GM12872 (cell line): ENCODE results near the gene KRTAP10-6.

Experiments used
- TF ChIP-seq, protein P1 (sequence below): IDR thresholded peaks from 3 replicates; pipeline ENCODE4 v1.5.1; 2011; ENCODE audit warnings: low read depth, mild to moderate bottlenecking, low read length, moderate library complexity; ENCODE audit not compliant: insufficient read depth

The KRTAP10-6 gene

DNA sequence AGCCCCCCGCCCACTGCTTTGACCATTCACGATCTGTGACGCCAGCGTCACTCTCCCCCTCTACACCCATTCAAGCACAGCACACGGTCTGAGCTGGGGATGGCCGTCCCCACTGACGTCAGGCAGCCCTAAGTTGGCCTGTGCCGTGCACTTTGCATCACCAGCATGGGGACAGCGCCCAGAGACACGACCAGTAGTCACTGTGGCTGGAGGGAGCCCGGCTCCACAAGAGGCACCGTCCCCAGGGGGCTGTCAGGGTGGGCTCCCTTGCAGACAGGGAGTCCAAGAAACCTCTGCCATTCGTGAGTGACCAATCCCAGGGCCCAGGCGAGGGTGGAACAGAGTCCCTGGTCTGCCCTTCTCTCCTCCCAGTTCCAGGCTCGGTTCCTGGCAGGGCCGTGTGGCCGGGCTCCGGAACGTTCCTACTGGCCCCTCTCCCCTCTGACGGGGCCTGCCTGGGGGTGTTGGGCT is 21.9 kb upstream of the KRTAP10-6 start:
- TF ChIP-seq, protein P1, sequence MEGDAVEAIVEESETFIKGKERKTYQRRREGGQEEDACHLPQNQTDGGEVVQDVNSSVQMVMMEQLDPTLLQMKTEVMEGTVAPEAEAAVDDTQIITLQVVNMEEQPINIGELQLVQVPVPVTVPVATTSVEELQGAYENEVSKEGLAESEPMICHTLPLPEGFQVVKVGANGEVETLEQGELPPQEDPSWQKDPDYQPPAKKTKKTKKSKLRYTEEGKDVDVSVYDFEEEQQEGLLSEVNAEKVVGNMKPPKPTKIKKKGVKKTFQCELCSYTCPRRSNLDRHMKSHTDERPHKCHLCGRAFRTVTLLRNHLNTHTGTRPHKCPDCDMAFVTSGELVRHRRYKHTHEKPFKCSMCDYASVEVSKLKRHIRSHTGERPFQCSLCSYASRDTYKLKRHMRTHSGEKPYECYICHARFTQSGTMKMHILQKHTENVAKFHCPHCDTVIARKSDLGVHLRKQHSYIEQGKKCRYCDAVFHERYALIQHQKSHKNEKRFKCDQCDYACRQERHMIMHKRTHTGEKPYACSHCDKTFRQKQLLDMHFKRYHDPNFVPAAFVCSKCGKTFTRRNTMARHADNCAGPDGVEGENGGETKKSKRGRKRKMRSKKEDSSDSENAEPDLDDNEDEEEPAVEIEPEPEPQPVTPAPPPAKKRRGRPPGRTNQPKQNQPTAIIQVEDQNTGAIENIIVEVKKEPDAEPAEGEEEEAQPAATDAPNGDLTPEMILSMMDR = no peak

DNA sequence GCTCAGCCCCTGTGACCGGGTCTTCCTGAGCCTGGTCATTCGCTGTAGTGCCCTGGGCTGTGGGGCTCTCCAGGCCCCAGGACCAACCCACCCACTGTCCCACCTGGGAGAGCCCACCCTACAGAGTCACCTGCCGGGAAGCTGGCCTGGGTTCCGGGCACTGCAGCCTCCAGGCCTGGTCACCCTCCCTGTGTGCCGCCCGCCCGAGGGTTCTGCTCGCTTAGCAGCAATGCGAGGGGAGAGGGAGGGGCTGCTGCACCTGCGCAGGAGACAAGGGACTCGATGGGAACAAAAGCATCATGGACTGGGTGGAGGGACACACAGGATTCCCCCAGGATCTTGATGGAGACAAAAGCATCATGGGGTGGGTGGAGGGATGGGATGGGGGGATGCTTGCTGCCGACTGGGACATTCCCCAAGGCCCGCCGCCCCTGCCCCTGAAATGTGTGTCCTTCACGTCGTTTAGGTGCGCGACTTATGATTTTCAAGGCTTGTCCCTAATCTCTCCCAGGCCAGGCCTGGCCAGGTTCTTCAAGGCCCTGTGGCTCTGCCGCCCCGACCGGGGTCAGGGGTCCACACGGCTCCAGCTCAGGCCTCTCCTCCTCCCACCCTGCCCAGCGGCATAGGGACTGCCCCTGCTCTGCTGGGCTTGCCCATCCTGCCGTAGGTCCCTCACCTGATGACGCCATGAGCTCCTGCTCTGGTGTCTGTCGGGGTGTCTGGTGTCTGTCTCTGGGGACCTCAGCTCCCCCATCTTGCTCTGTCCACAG is 21.3 kb upstream of the KRTAP10-6 start:
- TF ChIP-seq, protein P1 = no peak

DNA sequence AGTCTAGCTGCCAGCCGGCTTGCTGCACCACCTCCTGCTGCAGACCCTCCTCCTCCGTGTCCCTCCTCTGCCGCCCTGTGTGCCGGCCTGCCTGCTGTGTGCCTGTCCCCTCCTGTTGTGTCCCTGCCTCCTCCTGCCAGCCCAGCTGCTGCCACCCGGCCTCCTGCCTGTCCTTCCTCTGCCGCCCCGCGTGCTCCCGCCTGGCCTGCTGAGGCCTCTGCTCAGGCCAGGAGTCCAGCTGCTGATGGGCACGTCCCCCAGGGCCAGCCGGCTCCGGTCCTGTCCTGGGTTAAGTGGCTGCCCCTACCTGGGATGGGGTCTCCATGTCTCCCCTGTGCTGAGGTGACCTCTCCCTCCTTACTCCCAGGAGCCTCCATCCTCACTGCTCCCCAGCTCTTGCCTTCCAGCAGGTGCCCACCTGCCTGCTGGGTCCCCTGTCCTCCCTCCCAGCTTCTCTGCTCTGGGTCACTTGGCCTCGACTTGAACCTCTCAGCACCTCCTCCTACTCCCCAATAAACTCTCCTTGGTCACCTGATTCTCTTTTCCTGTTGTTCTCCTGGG is 20.4 kb upstream of the KRTAP10-6 start:
- TF ChIP-seq, protein P1 = no peak

DNA sequence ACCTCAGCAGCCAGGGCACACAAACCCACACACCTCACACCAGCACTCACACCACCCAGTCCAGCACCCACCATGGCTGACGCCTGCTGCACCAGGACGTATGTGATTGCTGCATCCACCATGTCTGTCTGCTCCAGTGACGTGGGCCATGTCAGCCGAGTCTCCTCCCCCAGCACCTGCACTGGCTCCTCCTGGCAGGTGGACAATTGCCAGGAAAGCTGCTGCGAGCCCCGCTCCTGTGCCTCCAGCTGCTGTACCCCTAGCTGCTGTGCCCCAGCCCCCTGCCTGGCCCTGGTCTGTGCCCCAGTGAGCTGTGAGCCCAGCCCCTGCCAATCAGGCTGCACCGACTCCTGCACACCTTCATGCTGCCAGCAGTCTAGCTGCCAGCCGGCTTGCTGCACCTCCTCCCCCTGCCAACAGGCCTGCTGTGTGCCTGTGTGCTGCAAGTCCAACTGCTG is 19.8 kb upstream of the KRTAP10-6 start, which contains the start of gene KRTAP10-8:
Gene KRTAP10-8 (plus strand): TSS at position 51 of the 458 bp plus-strand sequence. CDS start 22 bp downstream, at position 73.
- TF ChIP-seq, protein P1 = no peak

DNA sequence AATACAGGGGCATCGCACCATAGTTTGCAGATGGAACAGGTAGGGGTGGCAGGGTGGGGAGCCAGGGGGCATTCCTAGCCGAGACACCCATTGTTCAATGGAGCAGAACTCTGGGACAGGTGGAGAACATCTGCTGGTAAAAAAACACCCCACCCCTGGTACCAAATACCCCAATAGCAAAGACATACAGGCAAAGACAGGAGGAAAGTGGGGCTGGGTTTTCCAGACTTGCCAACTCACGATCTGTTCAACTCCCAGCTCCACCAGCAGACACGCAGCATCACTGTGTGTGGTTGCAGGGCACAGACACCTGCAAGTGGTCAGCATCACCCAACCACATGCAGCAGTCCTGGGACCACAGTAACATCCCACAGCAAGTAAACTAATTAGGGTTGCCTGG is 19.2 kb upstream of the KRTAP10-6 start:
- TF ChIP-seq, protein P1 = no peak

DNA sequence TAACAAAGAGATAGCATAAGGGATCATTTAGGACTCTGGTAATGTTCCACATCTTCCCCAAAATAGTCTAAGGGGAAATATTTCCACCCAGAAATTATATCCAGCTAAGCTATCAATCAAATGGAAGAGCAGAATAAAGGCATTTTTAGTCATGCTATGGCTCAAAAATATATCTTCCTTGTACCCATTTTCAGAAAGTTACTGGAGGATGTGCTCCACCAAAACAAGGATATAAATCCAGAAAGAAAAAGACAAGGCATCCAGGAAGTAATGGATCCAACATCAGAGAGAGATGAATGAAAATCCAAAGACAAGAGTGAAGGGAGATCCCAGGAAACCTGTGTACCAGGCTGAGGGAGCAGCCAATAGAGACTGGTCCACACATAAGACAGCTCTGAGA is 16.9 kb upstream of the KRTAP10-6 start:
- TF ChIP-seq, protein P1 = no peak

DNA sequence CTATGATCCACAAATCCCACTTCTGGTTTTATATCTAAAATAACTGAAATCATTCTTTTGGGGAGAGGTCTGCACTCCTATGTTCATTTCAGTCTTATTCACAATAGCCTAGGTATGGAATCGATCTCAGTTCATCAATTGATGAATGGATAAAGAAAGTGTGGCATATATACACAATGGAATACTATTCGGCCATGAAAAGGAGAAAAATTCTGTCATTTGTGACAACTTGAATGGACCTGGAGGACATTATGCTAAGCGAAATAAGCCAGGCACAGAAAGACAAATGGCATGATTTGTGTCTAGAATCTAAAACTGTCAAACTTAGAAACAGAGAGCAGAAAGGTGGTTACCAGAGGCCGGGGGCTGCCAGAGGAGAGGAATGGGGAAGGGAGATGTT is 14.2 kb upstream of the KRTAP10-6 start:
- TF ChIP-seq, protein P1 = no peak
